Endothelial cell (in vitro differentiated cells): ENCODE measurements around the gene ANXA4. TPM values are rescaled to one million over a fixed set of nuclear protein-coding genes. Genes with fewer than 3 reads are reported as not detected.
"Not testable (repeated sequence)": the region's sequence is repeated elsewhere in the genome, so short reads cannot be mapped to it uniquely, and the experiment has no call there.

Experiments used
- DNase-seq: peaks from one replicate; pipeline ENCODE4 v3.0.0; 2021; ENCODE audit warnings: low spot score
- H3K27ac Mint-ChIP-seq: one replicate; pipeline ENCODE4 v1.8.0; 2021; ENCODE audit warnings: mixed read lengths, inconsistent platforms; ENCODE audit not compliant: unreplicated experiment
- H3K27me3 Mint-ChIP-seq: one replicate; pipeline ENCODE4 v1.8.0; 2021; ENCODE audit warnings: mild to moderate bottlenecking, moderate library complexity, mixed read lengths, inconsistent platforms; ENCODE audit not compliant: unreplicated experiment
- H3K36me3 Mint-ChIP-seq: one replicate; pipeline ENCODE4 v1.8.0; 2021; ENCODE audit warnings: mild to moderate bottlenecking, low read depth, mixed read lengths, inconsistent platforms; ENCODE audit not compliant: unreplicated experiment
- H3K4me1 Mint-ChIP-seq: one replicate; pipeline ENCODE4 v1.8.0; 2021; ENCODE audit warnings: mild to moderate bottlenecking, mixed read lengths, inconsistent platforms; ENCODE audit not compliant: unreplicated experiment
- H3K4me3 Mint-ChIP-seq: one replicate; pipeline ENCODE4 v1.8.0; 2021; ENCODE audit warnings: mild to moderate bottlenecking, mixed read lengths, inconsistent platforms; ENCODE audit not compliant: unreplicated experiment
- H3K9me3 Mint-ChIP-seq: one replicate; pipeline ENCODE4 v1.8.0; 2021; ENCODE audit warnings: mixed read lengths, inconsistent platforms; ENCODE audit not compliant: unreplicated experiment
- total RNA-seq: library from RNA; stranded (reverse); fragmentation: NEBNext Ultra II Directional; extraction: Animal tissue kit (Norgen Biotek cat#: 25700); gene quantifications from one replicate; pipeline ENCODE4 v1.2.1, GENCODE V29; 2021; ENCODE audit not compliant: unreplicated experiment
- TF ChIP-seq, protein P1 (sequence below): fragments of 200-600 bp; sonication (generic); IDR thresholded peaks from one replicate; pipeline ENCODE4 v1.5.0; 2021; ENCODE audit warnings: antibody characterized with exemption; ENCODE audit not compliant: unreplicated experiment

Gene ANXA4
- total RNA-seq, 1 donor from 2014 or later: 29.4 TPM

- H3K27ac Mint-ChIP-seq: no peak overlapping the region
- DNase-seq: no peak
- TF ChIP-seq, protein P1, sequence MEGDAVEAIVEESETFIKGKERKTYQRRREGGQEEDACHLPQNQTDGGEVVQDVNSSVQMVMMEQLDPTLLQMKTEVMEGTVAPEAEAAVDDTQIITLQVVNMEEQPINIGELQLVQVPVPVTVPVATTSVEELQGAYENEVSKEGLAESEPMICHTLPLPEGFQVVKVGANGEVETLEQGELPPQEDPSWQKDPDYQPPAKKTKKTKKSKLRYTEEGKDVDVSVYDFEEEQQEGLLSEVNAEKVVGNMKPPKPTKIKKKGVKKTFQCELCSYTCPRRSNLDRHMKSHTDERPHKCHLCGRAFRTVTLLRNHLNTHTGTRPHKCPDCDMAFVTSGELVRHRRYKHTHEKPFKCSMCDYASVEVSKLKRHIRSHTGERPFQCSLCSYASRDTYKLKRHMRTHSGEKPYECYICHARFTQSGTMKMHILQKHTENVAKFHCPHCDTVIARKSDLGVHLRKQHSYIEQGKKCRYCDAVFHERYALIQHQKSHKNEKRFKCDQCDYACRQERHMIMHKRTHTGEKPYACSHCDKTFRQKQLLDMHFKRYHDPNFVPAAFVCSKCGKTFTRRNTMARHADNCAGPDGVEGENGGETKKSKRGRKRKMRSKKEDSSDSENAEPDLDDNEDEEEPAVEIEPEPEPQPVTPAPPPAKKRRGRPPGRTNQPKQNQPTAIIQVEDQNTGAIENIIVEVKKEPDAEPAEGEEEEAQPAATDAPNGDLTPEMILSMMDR: no peak
- H3K27me3 Mint-ChIP-seq: no peaks in the 10 kb centered on the region
- H3K4me1 Mint-ChIP-seq: no peaks in the 10 kb centered on the region
- no peak overlapping the region for H3K4me3 Mint-ChIP-seq
- no peaks in the 10 kb centered on the region for H3K36me3 Mint-ChIP-seq
- H3K9me3 Mint-ChIP-seq: no peaks in the 10 kb centered on the region
Measured at GRCh38 chr2:69733342-69734034, 8.4 kb upstream of the ANXA4 start.

GRCh38 chr2:69734035-69734611 lies 7.8 kb upstream of the ANXA4 start:
- H3K4me3 Mint-ChIP-seq: no peak overlapping the region
- no peaks in the 10 kb centered on the region for H3K4me1 Mint-ChIP-seq
- DNase-seq: no peak
- H3K27me3 Mint-ChIP-seq: no peaks in the 10 kb centered on the region
- H3K36me3 Mint-ChIP-seq: no peaks in the 10 kb centered on the region
- H3K27ac Mint-ChIP-seq: no peak overlapping the region
- TF ChIP-seq, protein P1: no peak
- H3K9me3 Mint-ChIP-seq: no peaks in the 10 kb centered on the region

DNA sequence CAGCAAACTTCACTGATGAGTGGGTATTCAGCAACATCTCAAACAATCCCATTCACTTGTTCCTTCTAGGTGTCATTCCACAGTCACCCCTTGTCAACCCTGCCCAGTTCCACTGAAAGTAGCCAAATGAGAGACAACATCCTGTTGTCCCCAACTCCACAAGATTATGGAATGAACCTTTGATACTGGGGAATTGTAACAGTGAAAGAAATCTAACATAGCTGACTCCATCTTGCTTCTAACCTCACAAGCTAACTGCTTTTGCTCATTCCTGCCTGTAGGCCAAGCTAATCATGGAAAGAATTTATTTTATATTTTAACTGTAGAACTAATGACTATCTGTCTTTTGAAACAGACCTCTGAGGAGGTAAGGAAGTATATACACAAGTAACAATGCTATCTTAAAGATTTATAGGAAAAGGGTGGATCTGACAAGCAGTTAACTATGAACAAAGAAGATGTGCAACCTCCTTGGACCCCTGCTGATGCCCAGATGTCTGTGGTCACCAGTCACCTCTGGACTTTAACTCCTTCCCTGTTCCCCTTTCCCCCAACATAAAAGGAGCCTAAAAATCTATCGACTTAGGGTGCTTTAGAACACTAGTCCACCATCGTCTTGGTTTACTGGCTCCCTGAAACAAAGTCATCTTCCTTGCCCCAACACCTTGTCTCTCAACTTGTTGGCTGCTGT lies 6.9 kb upstream of the ANXA4 start:
- H3K27ac Mint-ChIP-seq: no peak overlapping the region
- TF ChIP-seq, protein P1: no peak
- H3K27me3 Mint-ChIP-seq: no peaks in the 10 kb centered on the region
- H3K4me3 Mint-ChIP-seq: no peak overlapping the region
- H3K4me1 Mint-ChIP-seq: no peaks in the 10 kb centered on the region
- H3K36me3 Mint-ChIP-seq: no peaks in the 10 kb centered on the region
- DNase-seq: no peak
- H3K9me3 Mint-ChIP-seq: no peaks in the 10 kb centered on the region

- no peaks in the 10 kb centered on the region for H3K4me1 Mint-ChIP-seq
- no peaks in the 10 kb centered on the region for H3K27me3 Mint-ChIP-seq
- no peaks in the 10 kb centered on the region for H3K9me3 Mint-ChIP-seq
- no peak overlapping the region for H3K27ac Mint-ChIP-seq
- TF ChIP-seq, protein P1: no peak
- no peaks in the 10 kb centered on the region for H3K36me3 Mint-ChIP-seq
- no peak overlapping the region for H3K4me3 Mint-ChIP-seq
- no peak for DNase-seq
Measured at GRCh38 chr2:69735686-69736085, 6.2 kb upstream of the ANXA4 start.

DNA sequence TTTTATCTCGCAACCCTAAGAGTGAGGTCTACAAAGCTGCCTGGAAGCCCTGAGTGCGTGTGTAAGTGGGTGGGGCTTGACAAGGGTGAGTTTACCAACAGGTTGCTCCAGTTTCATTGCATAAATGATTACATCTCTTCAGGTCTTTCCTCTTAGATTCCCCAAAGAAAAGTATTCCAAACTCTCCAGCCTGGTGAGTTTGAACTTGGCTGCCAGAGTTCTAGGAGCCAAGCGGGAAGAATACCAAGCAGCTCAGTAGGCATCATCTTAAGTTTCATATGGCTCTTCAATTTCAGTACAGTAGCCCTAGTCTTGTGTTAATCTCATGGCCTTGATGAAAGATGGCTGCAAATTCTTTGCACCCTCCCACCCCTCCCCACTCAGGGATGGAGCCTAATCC lies 3.8 kb upstream of the ANXA4 start:
- H3K36me3 Mint-ChIP-seq, DNase-seq, H3K27ac Mint-ChIP-seq, H3K4me3 Mint-ChIP-seq, H3K9me3 Mint-ChIP-seq, H3K27me3 Mint-ChIP-seq: not testable (repeated sequence)
- H3K4me1 Mint-ChIP-seq: peaks cover 12% of the 10 kb centered on the region
